Right lobe of liver (tissue), 6 donors: ENCODE data around the gene MED15. TPM values are rescaled to one million over a fixed set of nuclear protein-coding genes. Genes with fewer than 3 reads are reported as not detected.

Experiments used
- ATAC-seq, 4 donors: fragments of 200-7000 bp; cut with Tn5 transposase; one replicate each; pipeline ENCODE4 v1.9.1; 2020; ENCODE audit warnings: mild to moderate bottlenecking in 4 of 4, moderate library complexity in 4 of 4
- DNase-seq, 3 donors: peaks; one replicate each; pipeline ENCODE4 v3.0.0-alpha.2; 2020
- H3K27ac ChIP-seq, 3 donors: fragments of 200-600 bp; one replicate each; pipeline ENCODE4 v1.8.0; 2022
- H3K27me3 ChIP-seq, 2 donors: fragments of 200-600 bp; one replicate each; pipeline ENCODE4 v1.8.0; 2022
- H3K36me3 ChIP-seq, 4 donors: fragments of 200-600 bp; sonication (generic) in 1 of 4; one replicate each; pipeline versions ENCODE4 v1.5.1 to v1.8.0; 2017 to 2022; ENCODE audit warnings: control low read depth in 1 of 4
- H3K4me1 ChIP-seq, 4 donors: fragments of 200-600 bp; sonication (generic) in 1 of 4; one replicate each; pipeline versions ENCODE4 v1.5.1 to v1.8.0; 2017 to 2022; ENCODE audit warnings: control low read depth in 1 of 4
- H3K4me3 ChIP-seq, 3 donors: fragments of 200-600 bp; one replicate each; pipeline ENCODE4 v1.8.0; 2022
- H3K9me3 ChIP-seq, 4 donors: fragments of 200-600 bp; sonication (generic) in 1 of 4; one replicate each; pipeline versions ENCODE4 v1.5.1 to v1.8.0; 2017 to 2022; ENCODE audit warnings: control low read depth in 1 of 4
- POLR2A ChIP-seq: fragments of 450-650 bp; IDR thresholded peaks from one replicate; pipeline ENCODE4 v1.6.1; 2017; ENCODE audit warnings: antibody characterized with exemption, mild to moderate bottlenecking
- WGBS: methylation state at CpG from one replicate; pipeline ENCODE4 v1.1.6; 2018; ENCODE audit warnings: low coverage, low lambda C conversion rate; ENCODE audit not compliant: insufficient coverage; ENCODE audit errors: missing lambda C conversion rate; 5-methylcytosine and 5-hydroxymethylcytosine counted together
- intact Hi-C, 2 donors: fragments of 100-400 bp; cut with DNase I; formaldehyde crosslinking; loops; one replicate each; pipeline versions ENCODE4 v1.11.2 to v1.14.1; 2022
- total RNA-seq, 6 experiments: library from RNA; depleted of rRNA in 2 of 6; stranded (reverse); fragments of >200 nt in 2 of 6; fragmentation: NEBNext Ultra II Directional in 3 of 6; extraction: Animal tissue kit (Norgen Biotek cat#: 25700) in 3 of 6; gene quantifications; one replicate each; pipeline versions ENCODE4 v1.1.0 to v1.2.4, GENCODE V29; 2016 to 2023
- TF ChIP-seq, protein P1 (sequence below), 4 donors: fragments of 200-600 bp in 3 of 4; fragments of 450-650 bp in 1 of 4; IDR thresholded peaks; one replicate each; pipeline versions ENCODE4 v1.5.1 to v1.8.0; 2016 to 2022; ENCODE audit warnings: antibody characterized with exemption in 4 of 4, mild to moderate bottlenecking in 2 of 4
- donor health status: DM: no; HTN: yes; CAD: no.
- donor health status: DM: no; HTN: no; CAD: no.
- donor health status: DM: no; HTN: no; CAD: no.
- donor health status: DM: no; HTN: yes; CAD: no.
- donor health status: DM: no; HTN: yes; CAD: no.

The MED15 gene
- total RNA-seq, 6 experiments from 2014 or later, result 15.7 to 34.7 (median 23.6) TPM

DNA sequence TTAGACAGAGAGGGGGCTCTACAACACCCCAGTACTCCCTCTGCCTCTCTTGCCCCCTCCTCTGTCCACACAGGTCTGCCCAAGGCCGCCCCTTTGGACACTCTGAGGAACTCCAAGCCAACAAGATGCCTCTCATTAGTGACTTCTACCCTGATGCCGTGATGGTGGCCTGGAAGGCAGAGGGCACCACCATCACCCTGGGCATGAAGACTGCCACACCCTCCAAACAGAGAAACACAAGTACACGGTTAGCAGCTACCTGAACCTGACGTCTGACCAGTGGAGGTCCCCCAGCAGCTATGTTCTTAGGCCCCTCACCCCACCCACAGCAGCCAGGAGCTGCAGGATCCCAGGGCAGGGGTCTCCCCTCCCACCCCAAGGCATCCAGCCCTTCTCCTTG lies 125.1 kb downstream of the MED15 start:
- intact Hi-C loops, result no loop called here
- Histone ChIP-seq H3K4me1 (peaks cover 0 to 6% (median 0%) of the 10 kb centered on the region in 4 donors), H3K27me3 (no peaks in the 10 kb centered on the region), H3K9me3 (no peaks in the 10 kb centered on the region), H3K27ac (no peak overlapping the region), H3K4me3 (no peak overlapping the region), H3K36me3 (no peaks in the 10 kb centered on the region)
- no peak for DNase-seq
- no peak for TF ChIP-seq POLR2A
- TF ChIP-seq, protein P1, sequence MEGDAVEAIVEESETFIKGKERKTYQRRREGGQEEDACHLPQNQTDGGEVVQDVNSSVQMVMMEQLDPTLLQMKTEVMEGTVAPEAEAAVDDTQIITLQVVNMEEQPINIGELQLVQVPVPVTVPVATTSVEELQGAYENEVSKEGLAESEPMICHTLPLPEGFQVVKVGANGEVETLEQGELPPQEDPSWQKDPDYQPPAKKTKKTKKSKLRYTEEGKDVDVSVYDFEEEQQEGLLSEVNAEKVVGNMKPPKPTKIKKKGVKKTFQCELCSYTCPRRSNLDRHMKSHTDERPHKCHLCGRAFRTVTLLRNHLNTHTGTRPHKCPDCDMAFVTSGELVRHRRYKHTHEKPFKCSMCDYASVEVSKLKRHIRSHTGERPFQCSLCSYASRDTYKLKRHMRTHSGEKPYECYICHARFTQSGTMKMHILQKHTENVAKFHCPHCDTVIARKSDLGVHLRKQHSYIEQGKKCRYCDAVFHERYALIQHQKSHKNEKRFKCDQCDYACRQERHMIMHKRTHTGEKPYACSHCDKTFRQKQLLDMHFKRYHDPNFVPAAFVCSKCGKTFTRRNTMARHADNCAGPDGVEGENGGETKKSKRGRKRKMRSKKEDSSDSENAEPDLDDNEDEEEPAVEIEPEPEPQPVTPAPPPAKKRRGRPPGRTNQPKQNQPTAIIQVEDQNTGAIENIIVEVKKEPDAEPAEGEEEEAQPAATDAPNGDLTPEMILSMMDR (IDR thresholded peaks at IDR 0.05), result no peak
- WGBS, result no CpG with 5 or more reads among the region's 4 CpGs
- no peak for ATAC-seq

DNA sequence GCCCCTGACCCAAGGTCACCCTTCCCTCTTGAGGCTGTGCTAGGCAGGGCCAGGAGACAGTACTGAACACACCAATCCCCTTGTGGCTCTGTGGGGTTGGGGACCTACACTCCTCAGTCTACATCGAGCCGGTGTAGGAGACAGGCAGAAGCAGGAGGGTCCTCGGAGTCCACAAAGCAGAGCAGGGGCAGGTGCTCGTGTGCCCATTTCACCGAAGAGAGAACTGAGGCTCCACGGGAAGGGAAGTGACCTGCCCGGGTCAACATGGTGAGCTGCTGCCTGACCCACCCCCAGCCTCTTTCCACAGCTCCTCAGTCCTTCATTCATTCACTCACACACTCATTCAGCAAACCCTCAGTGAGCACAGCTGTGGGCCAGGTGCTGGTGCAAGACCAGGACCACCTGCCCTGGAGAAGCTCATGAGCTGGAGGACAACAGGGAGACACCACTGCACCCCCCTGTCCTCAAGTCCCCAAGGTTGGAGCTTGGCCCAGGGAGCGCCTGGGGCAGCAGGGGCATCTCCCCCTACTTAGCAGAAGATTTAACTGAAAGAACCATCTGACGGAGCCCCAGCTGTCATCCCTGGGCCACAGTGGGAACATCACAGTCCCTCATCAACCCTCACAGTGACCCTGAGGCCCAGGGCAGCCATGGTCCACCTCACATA lies 127.3 kb downstream of the MED15 start:
- intact Hi-C loops, result no loop called here
- Histone ChIP-seq H3K4me1 (peaks cover 0 to 6% (median 0%) of the 10 kb centered on the region in 4 donors), H3K27ac (no peak overlapping the region), H3K36me3 (no peaks in the 10 kb centered on the region), H3K9me3 (no peaks in the 10 kb centered on the region), H3K4me3 (no peak overlapping the region), H3K27me3 (no peaks in the 10 kb centered on the region)
- ATAC-seq (no peak), DNase-seq (no peak)
- 60% methylated on average over 4 of the region's 9 CpGs for WGBS
- TF ChIP-seq, protein P1 (IDR thresholded peaks at IDR 0.05), result no peak
- TF ChIP-seq POLR2A, result no peak

DNA sequence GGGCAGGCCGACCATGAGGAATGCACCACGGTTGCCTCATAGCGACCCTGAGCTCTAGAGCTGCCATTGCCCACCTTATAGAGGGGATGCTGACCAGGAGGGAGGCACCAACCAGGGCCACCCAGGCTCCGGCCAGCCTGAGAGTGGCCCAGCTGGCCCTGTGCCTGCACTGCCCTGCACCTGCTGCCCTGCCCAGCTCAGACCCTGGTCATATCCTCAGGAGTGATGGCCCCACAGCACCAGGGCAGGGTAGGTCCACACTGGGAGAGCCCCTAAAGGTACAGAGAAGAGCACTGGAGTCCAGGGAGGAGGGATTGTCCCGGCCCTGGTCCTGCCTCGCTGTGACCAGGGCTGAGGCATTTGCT lies 127.8 kb downstream of the MED15 start:
- DNase-seq (no peak), ATAC-seq (no peak)
- TF ChIP-seq, protein P1 (IDR thresholded peaks at IDR 0.05), result no peak
- TF ChIP-seq POLR2A, result no peak
- no peaks in the 10 kb centered on the region for H3K36me3 ChIP-seq
- H3K9me3 ChIP-seq, result no peaks in the 10 kb centered on the region
- no peaks in the 10 kb centered on the region for H3K27me3 ChIP-seq
- peaks cover 0 to 6% (median 0%) of the 10 kb centered on the region in 4 donors for H3K4me1 ChIP-seq
- intact Hi-C loops, result no loop called here
- WGBS, result 27% methylated on average over 2 of the region's 6 CpGs
- no peak overlapping the region for H3K4me3 ChIP-seq
- no peak overlapping the region for H3K27ac ChIP-seq

DNA sequence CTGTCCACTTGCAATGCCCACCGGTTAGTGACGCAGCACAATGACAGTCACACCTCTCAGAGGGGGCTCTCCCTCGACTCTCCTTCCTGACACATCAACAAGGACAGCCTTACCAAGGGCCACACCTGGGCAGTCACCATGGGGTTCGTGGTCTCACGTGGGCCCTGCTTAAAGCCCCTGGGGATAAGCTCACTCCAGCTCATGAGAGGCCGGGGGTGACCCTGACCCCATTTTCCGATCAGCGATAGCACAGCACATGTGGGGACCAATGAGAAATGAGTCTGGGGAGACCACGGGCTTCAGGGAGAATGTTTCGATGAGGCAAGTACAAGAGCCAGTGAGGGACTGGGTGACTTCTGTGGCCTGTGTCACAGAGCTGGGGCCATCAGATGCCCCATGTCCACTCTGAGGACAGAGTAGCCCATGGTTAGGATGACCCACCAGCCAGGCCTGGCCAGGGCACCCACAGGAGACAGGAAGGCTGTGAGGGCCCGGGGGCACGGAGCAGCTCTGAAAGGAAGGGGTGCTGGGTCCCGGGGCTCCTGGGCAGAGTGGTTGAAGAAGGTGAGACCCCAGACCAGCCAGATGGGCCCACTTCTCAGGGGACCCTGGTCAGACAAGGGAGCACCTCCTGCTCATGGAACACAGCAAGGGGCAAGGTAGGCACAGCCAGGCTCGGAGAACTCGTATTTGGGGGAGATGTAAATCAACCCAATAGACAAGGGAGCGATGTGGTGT lies 128.8 kb downstream of the MED15 start:
- 100% methylated on average over 4 of the region's 16 CpGs for WGBS
- TF ChIP-seq, protein P1 (IDR thresholded peaks at IDR 0.05), result no peak
- no peak for TF ChIP-seq POLR2A
- intact Hi-C loops, result no loop called here
- DNase-seq (no peak), ATAC-seq (no peak)
- Histone ChIP-seq H3K27me3 (no peaks in the 10 kb centered on the region), H3K36me3 (no peaks in the 10 kb centered on the region), H3K4me1 (peaks cover 0 to 4% (median 0%) of the 10 kb centered on the region in 4 donors), H3K9me3 (no peaks in the 10 kb centered on the region), H3K27ac (no peak overlapping the region), H3K4me3 (no peak overlapping the region)
